Measurements from ENCODE around the gene RCE1. TPM values are rescaled to one million over a fixed set of nuclear protein-coding genes. Genes with fewer than 3 reads are reported as not detected.

RCE1 gene
- total RNA-seq, 1 experiment from 2014 or later = 20.3 TPM

DNA sequence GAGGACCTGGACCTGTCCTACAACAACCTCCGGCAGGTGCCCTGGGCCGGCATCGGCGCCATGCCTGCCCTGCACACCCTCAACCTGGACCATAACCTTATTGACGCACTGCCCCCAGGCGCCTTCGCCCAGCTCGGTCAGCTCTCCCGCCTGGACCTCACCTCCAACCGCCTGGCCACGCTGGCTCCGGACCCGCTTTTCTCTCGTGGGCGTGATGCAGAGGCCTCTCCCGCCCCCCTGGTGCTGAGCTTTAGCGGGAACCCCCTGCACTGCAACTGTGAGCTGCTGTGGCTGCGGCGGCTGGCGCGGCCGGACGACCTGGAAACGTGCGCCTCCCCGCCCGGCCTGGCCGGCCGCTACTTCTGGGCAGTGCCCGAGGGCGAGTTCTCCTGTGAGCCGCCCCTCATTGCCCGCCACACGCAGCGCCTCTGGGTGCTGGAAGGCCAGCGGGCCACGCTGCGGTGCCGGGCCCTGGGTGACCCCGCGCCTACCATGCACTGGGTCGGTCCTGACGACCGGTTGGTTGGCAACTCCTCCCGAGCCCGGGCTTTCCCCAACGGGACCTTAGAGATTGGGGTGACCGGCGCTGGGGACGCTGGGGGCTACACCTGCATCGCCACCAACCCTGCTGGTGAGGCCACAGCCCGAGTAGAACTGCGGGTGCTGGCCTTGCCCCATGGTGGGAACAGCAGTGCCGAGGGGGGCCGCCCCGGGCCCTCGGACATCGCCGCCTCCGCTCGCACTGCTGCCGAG lies 15.1 kb downstream of the RCE1 start:
- peaks cover 2% of the 10 kb centered on the region; the same call in 1 of the 2 replicates for H3K36me3 ChIP-seq
- no peak overlapping the region for H3K4me3 ChIP-seq
- H3K4me1 ChIP-seq = peaks cover 14% of the 10 kb centered on the region
- no peak overlapping the region for H3K27ac ChIP-seq
- no peaks in the 10 kb centered on the region for H3K9me3 ChIP-seq (replicated peaks)
- H3K27me3 ChIP-seq = no peaks in the 10 kb centered on the region
- DNase-seq = no peak

DNA sequence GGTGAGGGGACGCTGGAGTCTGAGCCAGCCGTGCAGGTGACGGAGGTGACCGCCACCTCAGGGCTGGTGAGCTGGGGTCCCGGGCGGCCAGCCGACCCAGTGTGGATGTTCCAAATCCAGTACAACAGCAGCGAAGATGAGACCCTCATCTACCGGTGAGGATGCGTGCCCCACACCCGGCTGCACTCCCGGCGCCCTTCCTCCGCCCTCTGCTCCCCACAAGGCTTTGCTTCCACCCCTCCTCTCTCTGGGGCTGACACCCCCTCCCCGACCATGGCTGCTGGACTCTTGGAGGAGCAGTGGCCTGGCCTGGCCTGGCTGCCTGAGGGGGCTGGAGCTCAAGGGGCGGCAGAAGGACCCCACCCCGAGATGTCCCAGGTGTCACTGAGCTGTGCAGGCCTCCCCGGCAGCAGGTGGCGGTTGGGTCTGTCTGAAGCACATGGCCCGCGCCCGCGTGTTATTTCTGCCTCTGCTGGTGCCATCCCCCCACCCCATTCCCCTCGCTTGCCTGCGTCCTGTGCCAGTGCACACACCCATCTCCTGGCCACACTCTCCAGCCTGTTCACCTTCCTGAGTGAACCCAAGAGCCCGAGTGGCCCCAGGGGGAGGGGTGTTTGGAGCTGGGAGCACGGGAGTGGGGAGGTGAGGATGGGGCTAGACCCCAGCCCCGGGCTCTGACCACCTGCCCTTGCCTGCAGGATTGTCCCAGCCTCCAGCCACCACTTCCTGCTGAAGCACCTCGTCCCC lies 15.9 kb downstream of the RCE1 start:
- Histone ChIP-seq H3K9me3 (replicated peaks) (no peaks in the 10 kb centered on the region), H3K4me1 (peaks cover 11% of the 10 kb centered on the region), H3K27me3 (no peaks in the 10 kb centered on the region), H3K4me3 (no peak overlapping the region), H3K27ac (no peak overlapping the region), H3K36me3 (peaks cover 2% of the 10 kb centered on the region; the same call in 1 of the 2 replicates)
- no peak for DNase-seq

DNA sequence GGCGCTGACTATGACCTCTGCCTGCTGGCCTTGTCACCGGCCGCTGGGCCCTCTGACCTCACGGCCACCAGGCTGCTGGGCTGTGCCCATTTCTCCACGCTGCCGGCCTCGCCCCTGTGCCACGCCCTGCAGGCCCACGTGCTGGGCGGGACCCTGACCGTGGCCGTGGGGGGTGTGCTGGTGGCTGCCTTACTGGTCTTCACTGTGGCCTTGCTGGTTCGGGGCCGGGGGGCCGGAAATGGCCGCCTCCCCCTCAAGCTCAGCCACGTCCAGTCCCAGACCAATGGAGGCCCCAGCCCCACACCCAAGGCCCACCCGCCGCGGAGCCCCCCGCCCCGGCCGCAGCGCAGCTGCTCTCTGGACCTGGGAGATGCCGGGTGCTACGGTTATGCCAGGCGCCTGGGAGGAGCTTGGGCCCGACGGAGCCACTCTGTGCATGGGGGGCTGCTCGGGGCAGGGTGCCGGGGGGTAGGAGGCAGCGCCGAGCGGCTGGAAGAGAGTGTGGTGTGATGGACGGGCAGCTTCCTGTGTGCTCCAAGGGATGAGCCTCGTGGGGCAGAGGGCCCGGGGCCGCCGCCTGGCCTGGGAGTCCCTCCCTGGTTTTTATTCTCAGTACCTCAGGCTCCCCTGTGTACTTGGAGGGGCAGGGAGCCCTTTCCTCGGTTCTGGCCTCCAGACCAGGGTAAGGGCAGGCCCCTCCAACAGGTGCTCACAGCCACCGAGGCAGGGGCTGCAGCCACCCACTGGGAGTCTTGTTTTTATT lies 16.6 kb downstream of the RCE1 start:
- peaks cover 2% of the 10 kb centered on the region; the same call in 1 of the 2 replicates for H3K36me3 ChIP-seq
- H3K9me3 ChIP-seq (replicated peaks) = no peaks in the 10 kb centered on the region
- H3K4me3 ChIP-seq = no peak overlapping the region
- peaks cover 4% of the 10 kb centered on the region for H3K4me1 ChIP-seq
- no peak overlapping the region for H3K27ac ChIP-seq
- no peak for DNase-seq
- H3K27me3 ChIP-seq = no peaks in the 10 kb centered on the region

DNA sequence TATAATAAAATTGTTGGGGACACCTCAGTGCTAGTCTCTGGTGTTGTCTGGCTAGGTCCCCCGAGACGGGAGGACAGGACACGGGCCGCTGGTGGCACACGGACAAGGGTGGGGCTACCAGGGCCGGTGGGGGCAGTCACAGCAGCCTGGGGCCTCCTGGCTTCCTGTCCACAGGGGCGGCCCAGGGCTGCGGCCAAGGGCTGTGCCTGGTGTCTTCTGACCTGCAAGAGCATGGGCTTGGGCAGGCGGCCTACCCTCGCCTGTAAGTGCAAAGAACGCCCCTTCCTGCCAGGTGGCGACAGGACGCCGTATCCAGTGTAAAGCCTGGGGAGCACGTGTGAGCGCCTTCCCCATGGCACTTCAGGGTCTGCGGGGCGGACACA lies 17.2 kb downstream of the RCE1 start:
- Histone ChIP-seq H3K4me1 (no peaks in the 10 kb centered on the region; the same call in 1 of the 2 replicates), H3K4me3 (no peak overlapping the region), H3K27me3 (no peaks in the 10 kb centered on the region), H3K36me3 (peaks cover 2% of the 10 kb centered on the region; the same call in 1 of the 2 replicates), H3K27ac (no peak overlapping the region), H3K9me3 (replicated peaks) (no peaks in the 10 kb centered on the region)
- DNase-seq = no peak

DNA sequence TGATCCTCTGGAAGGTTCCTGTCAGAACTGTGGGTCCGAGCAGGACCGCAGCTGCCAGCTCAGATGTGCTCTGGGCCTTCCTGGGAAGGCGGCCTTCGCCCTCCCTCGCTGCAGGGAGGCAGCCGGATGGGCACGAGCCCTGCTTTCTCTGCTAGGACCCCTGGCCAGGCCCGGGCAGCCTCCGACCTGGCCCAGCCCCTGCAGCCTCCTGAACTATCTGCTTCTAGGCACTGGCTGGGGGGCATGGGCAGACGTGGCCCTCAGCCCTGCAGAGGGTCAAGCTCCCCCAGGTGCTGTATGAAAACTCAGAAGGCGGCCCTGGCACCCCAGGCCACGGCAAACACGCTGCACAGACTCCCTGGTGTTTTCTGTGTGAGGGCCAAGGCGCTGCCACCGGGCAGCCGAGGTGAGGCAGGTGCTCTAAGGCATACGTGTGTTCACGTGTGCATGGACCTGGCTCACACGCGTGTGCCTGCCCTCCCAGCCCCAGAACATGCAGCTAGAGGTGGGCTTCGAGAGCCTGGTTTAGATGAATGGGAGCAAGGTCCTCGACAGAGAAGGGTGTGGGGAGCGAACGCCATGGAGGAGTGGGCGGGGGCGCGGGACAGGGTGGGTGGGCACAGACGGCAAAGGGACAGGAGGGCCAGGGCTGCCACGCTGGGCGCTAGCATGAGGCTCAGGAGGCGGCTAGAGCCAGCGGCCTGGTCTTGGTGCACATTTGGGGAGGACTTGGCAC lies 18.0 kb downstream of the RCE1 start:
- no peak overlapping the region for H3K27ac ChIP-seq
- peaks cover 2% of the 10 kb centered on the region; the same call in 1 of the 2 replicates for H3K36me3 ChIP-seq
- H3K27me3 ChIP-seq = no peaks in the 10 kb centered on the region
- no peak overlapping the region for H3K4me3 ChIP-seq
- no peak for DNase-seq
- H3K4me1 ChIP-seq = peaks cover 7% of the 10 kb centered on the region
- no peaks in the 10 kb centered on the region for H3K9me3 ChIP-seq (replicated peaks)

DNA sequence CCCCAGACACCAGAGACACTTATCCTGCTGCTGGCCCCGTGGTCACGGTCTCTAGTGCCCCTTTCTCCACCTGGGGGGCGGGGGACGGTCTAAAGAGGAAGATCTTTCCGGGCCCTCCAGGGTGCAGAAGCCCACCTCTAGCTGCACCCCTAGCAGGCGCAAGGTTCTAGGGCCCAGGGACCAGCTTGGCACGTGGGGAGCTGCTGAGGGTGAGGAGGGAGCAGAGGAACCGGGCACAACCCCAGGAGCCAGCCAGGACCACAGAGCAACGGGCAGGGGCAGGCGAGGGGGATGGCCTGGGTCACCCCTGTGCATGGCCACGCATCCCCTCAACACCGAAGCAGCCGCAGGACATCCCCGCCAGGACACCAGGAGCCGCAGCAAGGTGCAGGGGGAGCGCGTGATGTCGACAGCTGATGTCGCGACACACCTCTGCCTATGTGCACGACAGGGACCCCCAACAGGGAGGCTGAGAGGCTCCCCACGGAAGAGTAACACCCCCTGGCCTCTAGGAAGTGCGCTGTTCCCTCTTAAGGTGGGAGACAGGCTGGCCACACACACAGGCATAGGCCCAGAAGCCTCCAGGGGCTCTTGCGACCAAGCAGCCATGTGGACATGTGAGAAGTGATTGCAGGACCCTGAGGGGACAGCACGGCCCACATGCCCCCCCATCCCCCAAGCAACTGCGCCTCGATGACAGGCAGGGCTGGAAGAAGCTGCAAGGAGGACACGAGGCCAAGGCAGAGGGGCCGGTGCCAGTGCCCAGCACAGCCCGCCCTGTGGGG lies 18.7 kb downstream of the RCE1 start:
- Histone ChIP-seq H3K27me3 (no peaks in the 10 kb centered on the region), H3K36me3 (peaks cover 2% of the 10 kb centered on the region; the same call in 1 of the 2 replicates), H3K9me3 (replicated peaks) (no peaks in the 10 kb centered on the region), H3K4me3 (no peak overlapping the region), H3K27ac (no peak overlapping the region), H3K4me1 (peaks cover 15% of the 10 kb centered on the region)
- DNase-seq = no peak

DNA sequence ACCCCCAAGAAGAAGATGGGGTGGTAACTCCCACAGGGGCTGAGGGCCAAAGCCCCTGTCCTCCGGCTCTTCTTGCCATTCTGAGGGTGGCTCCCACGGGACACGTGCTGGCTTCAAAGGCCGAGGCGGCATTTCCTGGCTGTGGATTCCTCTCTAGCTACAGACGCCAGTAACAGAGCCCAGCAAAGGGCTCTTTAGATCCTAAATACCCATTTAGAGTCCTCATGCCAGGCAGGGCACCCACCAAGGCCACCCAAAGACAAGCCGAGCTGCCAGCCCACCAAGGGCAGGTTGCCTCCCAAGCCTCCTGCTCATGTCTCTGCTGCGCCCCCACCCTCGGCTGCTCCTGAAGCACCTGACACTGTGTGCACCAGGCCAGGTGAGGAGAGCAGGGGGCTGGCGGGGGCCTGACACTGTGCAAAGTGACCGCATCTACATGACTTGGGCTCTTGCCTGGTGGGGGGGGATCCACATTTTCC lies 19.4 kb downstream of the RCE1 start:
- no peaks in the 10 kb centered on the region for H3K9me3 ChIP-seq (replicated peaks)
- no peaks in the 10 kb centered on the region for H3K27me3 ChIP-seq
- H3K4me1 ChIP-seq = peaks cover 20% of the 10 kb centered on the region
- no peak overlapping the region for H3K4me3 ChIP-seq
- H3K27ac ChIP-seq = no peak overlapping the region
- H3K36me3 ChIP-seq = peaks cover 2% of the 10 kb centered on the region; the same call in 1 of the 2 replicates
- DNase-seq = no peak

DNA sequence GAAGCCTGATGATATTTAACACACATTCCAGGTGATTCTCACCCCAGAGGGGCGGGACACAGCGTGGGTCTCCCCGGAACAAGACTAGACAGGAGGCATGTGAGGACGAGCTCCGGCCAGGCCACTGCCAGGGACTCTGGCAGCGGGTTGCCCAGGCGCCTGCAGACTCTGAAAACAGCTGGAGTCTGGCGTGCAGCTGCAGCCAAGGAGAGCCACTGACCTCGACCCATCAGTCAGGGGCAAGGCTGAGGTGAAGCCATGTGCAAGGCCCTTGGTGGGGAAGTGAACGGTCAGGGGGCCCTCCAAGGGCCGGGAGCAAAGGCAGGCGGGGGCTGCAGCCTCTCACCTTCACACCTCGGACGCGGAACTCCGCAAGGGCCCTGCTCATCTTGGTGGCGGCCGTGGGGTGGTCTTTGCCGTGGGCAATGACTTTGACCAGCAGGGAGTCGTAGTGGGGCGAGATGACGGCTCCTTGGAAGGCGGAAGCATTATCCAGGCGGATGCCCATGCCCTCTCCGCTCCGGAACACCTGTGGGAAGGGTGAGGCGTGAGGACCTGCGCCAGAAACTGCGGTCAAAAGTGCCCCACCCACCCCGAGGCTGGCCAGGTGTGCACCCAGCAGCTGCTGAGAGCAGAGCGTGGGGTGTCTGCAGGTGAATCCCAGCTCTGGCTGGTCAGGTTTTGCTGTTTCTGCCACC lies 20.3 kb downstream of the RCE1 start:
- H3K27ac ChIP-seq = no peak overlapping the region
- H3K4me1 ChIP-seq = peaks cover 20% of the 10 kb centered on the region
- peaks cover 2% of the 10 kb centered on the region; the same call in 1 of the 2 replicates for H3K36me3 ChIP-seq
- H3K4me3 ChIP-seq = no peak overlapping the region
- H3K9me3 ChIP-seq (replicated peaks) = no peaks in the 10 kb centered on the region
- no peak for DNase-seq
- H3K27me3 ChIP-seq = no peaks in the 10 kb centered on the region

DNA sequence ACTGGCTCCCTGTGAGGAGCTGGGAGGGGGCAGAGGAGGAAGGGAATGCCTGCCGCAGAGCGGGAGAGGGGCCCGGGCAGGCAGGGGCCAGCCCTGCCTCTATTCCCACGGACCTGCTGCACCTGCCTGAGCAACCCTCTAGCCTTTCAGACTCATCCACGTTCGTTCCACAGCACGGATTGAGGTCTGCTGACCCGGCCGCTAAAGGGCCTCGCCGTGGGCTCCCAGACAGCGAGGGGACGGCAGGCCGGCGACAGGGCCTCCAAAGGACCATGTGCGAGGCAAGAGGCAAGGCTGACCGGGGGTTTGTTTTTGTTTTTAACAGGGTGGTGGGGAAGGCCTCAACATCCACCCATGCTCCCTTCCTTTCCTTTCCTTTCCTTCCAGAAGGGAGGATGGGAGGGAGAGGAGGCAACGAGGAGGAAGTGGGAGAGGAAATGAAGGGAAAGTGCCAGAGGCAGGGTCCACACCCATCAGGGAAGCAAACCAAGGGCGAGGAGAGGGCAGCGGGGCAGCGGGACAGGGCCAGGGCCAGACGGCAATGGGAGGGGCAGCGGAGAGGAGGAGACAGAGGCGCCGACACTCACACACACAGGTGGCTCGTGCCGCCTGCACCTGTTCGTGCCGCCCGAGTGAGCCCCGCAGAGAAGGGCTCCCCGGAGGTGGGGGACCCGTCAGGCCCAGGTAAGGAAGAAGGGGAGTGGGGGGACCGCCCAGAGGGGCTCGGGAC lies 21.1 kb downstream of the RCE1 start:
- H3K36me3 ChIP-seq = no peaks in the 10 kb centered on the region
- H3K27me3 ChIP-seq = no peaks in the 10 kb centered on the region
- H3K4me1 ChIP-seq = peaks cover 20% of the 10 kb centered on the region
- DNase-seq = no peak
- no peak overlapping the region for H3K4me3 ChIP-seq
- no peaks in the 10 kb centered on the region for H3K9me3 ChIP-seq (replicated peaks)
- H3K27ac ChIP-seq = no peak overlapping the region

DNA sequence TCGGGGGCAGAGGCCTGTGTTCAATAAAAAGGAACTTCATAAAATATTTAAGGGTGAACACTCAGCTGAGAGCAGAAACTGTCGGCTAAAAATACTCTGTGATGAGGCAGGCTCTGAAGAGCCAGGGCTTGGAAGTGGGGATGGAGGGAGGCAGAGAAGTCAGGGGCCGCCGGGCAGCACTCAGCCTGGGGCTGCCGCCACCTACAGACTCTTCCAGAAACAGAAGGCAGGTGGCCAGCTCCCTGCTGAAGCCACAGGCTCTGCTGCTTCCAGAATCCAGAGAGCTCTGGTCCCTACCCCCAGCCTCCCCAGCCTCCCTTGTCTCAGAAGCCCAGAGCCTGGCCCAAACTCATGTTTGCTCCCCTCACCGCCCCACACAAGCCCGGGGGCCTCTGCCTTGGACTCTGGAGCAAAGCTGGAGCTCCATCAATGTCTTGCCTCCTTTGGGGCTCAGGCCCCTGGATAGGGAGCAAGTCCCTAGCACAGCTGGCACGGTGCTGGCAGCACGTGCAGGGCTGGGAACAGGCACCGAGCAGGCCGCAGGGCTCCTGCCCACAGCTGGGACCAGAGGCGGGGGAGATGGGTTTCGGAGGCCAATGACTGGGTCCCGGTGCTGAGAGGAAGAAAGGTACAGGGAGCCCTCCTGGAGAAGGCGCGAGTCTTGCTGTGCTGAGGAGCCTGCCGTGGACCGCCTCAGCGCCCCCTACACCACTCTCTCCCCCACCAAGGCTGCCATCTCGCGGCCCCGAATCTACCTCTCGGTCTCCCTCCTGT lies 21.9 kb downstream of the RCE1 start:
- DNase-seq = no peak
- Histone ChIP-seq H3K4me3 (no peak overlapping the region), H3K27me3 (no peaks in the 10 kb centered on the region), H3K36me3 (no peaks in the 10 kb centered on the region), H3K27ac (no peak overlapping the region), H3K4me1 (peaks cover 20% of the 10 kb centered on the region), H3K9me3 (replicated peaks) (no peaks in the 10 kb centered on the region)

DNA sequence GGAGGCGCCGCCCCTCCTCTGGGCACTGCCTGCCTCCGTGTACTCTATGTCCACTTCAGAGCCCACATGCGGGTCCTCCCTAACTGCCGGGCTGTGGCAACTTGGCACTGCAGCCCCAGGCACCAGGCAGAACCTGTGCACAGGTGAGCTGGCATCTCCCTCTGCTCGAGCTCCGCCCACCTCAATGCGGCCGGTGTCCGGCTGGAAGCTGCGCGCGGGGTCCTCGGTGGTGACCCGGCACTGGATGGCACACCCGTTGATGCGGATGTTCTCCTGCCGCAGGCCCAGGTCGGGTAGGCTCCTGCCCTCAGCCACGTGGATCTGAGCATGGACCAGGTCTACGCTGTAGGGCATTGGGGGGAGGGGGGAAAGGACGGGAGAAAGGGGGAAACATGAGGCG lies 22.8 kb downstream of the RCE1 start:
- no peak overlapping the region for H3K4me3 ChIP-seq
- H3K27me3 ChIP-seq = no peaks in the 10 kb centered on the region
- H3K27ac ChIP-seq = peak overlapping the region; percentile 53
- H3K36me3 ChIP-seq = no peaks in the 10 kb centered on the region
- H3K4me1 ChIP-seq = peaks cover 20% of the 10 kb centered on the region
- H3K9me3 ChIP-seq (replicated peaks) = no peaks in the 10 kb centered on the region
- no peak for DNase-seq

DNA sequence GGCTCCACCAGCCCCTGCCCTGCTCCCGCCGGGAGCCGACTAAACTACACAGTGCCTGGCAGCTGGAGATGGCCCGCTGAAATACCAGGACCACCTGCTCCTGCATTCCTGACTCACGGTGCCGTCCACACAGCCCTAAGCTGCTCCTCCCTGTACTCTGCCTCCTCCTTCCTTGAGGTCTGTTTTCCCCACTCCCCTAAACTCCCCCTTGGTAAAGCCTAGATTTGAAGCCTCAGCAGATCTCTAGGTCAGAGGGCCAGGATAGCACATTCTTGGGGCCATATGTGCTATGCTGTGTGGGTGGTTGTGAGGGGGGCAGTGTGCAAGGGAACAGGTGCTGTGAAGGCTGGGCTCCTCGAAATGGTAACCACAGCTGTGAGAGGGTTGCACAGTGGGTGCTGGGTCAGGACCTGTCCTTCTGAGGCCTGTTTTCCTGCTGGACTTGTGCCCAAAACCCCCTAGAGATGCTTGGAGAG lies 23.3 kb downstream of the RCE1 start:
- H3K36me3 ChIP-seq = no peaks in the 10 kb centered on the region
- no peak overlapping the region for H3K4me3 ChIP-seq
- H3K27me3 ChIP-seq = no peaks in the 10 kb centered on the region
- H3K9me3 ChIP-seq (replicated peaks) = no peaks in the 10 kb centered on the region
- peak; percentile 86 to 90 for DNase-seq
- peaks cover 20% of the 10 kb centered on the region for H3K4me1 ChIP-seq
- H3K27ac ChIP-seq = peak overlapping the region; percentile 53

All from SJCRH30 (cell line).